WERI-Rb-1 (cell line): ENCODE results near the gene ZNF71.

Experiments used
- DNase-seq: peaks from one replicate; pipeline ENCODE4 v3.0.0-alpha.2; 2020
- H3K27ac ChIP-seq: fragments of 250-450 bp; sonication (Bioruptor Pico); 2 replicates; pipeline ENCODE4 v1.5.1; 2020; ENCODE audit warnings: mild to moderate bottlenecking, moderate library complexity
- H3K27me3 ChIP-seq: fragments of 250-450 bp; sonication (Bioruptor Pico); 2 replicates; pipeline ENCODE4 v1.5.1; 2021; ENCODE audit warnings: mild to moderate bottlenecking, low read depth, moderate library complexity; ENCODE audit not compliant: insufficient read depth, severe bottlenecking
- H3K36me3 ChIP-seq: fragments of 250-450 bp; sonication (Bioruptor Pico); 2 replicates; pipeline ENCODE4 v1.5.1; 2020; ENCODE audit warnings: mild to moderate bottlenecking, moderate library complexity
- H3K4me3 ChIP-seq: 2 replicates; pipeline ENCODE4 v1.5.1; 2011; ENCODE audit warnings: low read depth, mild to moderate bottlenecking, control low read depth, low read length
- H3K9me3 ChIP-seq: fragments of 250-450 bp; sonication (Bioruptor Pico); 2 replicates; pipeline ENCODE4 v1.5.1; 2021; ENCODE audit warnings: mild to moderate bottlenecking, moderate library complexity; ENCODE audit not compliant: severe bottlenecking
- CTCF ChIP-seq: IDR thresholded peaks from 2 replicates; pipeline ENCODE4 v1.5.1; 2011; ENCODE audit warnings: low read depth, mild to moderate bottlenecking, control low read depth, inconsistent platforms, low read length

Gene ZNF71

GRCh38 chr19:56623006-56623405 lies 27.9 kb downstream of the ZNF71 start:
- H3K9me3 ChIP-seq = no peaks in the 10 kb centered on the region

GRCh38 chr19:56625708-56626107 lies 30.6 kb downstream of the ZNF71 start:
- no peak for TF ChIP-seq CTCF
- Histone ChIP-seq H3K4me3 (no peak overlapping the region), H3K27ac (no peak overlapping the region), H3K9me3 (no peaks in the 10 kb centered on the region), H3K27me3 (no peaks in the 10 kb centered on the region), H3K36me3 (peaks cover 36% of the 10 kb centered on the region)
- DNase-seq = no peak

More at GRCh38 chr19:56623006-56623405, 27.9 kb downstream of the ZNF71 start:
- H3K4me3 ChIP-seq = no peak overlapping the region
- peaks cover 37% of the 10 kb centered on the region for H3K36me3 ChIP-seq
- H3K27ac ChIP-seq = no peak overlapping the region
- TF ChIP-seq CTCF = no peak
- no peaks in the 10 kb centered on the region for H3K27me3 ChIP-seq
- DNase-seq = no peak

GRCh38 chr19:56633021-56633420 lies 37.9 kb downstream of the ZNF71 start:
- Histone ChIP-seq H3K27me3 (no peaks in the 10 kb centered on the region), H3K4me3 (no peak overlapping the region), H3K27ac (no peak overlapping the region), H3K9me3 (peaks cover 9% of the 10 kb centered on the region), H3K36me3 (no peaks in the 10 kb centered on the region)
- DNase-seq = no peak
- TF ChIP-seq CTCF = no peak

GRCh38 chr19:56637976-56638555 lies 43.0 kb downstream of the ZNF71 start:
- H3K36me3 ChIP-seq = no peaks in the 10 kb centered on the region
- no peak for DNase-seq

GRCh38 chr19:56639217-56639616 lies 44.1 kb downstream of the ZNF71 start:
- peaks cover under 1% of the 10 kb centered on the region for H3K9me3 ChIP-seq
- DNase-seq = no peak

More at GRCh38 chr19:56637976-56638555, 43.0 kb downstream of the ZNF71 start:
- Histone ChIP-seq H3K27me3 (no peaks in the 10 kb centered on the region), H3K4me3 (no peak overlapping the region), H3K27ac (no peak overlapping the region), H3K9me3 (peaks cover 3% of the 10 kb centered on the region)
- TF ChIP-seq CTCF = no peak

More at GRCh38 chr19:56639217-56639616, 44.1 kb downstream of the ZNF71 start:
- no peaks in the 10 kb centered on the region for H3K27me3 ChIP-seq
- no peaks in the 10 kb centered on the region for H3K36me3 ChIP-seq
- H3K4me3 ChIP-seq = no peak overlapping the region
- no peak for TF ChIP-seq CTCF
- H3K27ac ChIP-seq = no peak overlapping the region
